Pulmonary artery endothelial cell (primary cell): ENCODE measurements around the gene ATP2B2. TPM values are rescaled to one million over a fixed set of nuclear protein-coding genes. Genes with fewer than 3 reads are reported as not detected.

Experiments used
- DNase-seq: peaks from one replicate; pipeline ENCODE4 v3.0.0-alpha.2; 2011; ENCODE audit warnings: low read depth, low spot score
- total RNA-seq: library from RNA; depleted of rRNA; stranded (reverse); fragments of >200 nt; gene quantifications from 2 replicates; pipeline ENCODE4 v1.2.3, GENCODE V29; 2014

The ATP2B2 gene
- total RNA-seq, 1 donor from 2014 or later = not detected

DNA sequence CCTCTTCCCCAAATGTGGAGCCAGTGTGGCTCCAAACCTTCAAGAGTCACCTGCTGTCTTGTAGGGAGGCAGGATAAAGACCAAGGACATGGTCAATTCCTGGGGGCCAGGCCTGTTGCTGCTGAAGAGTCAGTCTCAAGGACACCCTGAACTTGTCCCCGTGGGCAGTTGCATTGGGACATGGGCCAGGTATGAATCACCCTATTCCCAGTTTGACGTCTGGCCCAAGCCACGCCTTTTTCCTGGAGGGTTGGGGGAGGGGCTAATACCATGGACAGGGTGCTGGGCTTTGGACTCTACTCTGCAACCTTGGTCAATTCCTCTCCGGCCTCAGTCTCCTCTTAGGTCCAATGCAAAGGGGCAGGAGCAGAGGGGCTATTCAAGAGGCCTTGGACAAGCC lies 10.4 kb downstream of the ATP2B2 start:
- no peak for DNase-seq

DNA sequence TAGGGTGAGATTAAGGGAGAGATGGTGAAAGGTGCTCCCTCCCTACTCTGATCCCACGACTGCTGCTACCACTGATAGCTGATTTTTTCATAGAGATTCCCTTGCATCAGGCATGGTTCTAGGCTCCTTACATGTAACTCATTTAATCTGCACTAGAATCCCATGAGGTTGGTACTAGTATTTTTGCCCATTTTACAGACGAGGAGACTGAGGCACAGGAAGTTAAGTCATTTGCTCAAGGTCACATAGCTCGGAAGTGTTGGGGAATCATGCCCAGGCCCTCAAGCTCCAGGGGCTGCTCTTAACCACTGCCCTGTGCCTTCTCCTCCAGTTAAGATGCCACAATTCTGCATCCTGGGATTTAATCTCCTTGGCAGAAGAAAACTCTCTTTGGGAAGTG lies 11.2 kb downstream of the ATP2B2 start:
- no peak for DNase-seq

DNA sequence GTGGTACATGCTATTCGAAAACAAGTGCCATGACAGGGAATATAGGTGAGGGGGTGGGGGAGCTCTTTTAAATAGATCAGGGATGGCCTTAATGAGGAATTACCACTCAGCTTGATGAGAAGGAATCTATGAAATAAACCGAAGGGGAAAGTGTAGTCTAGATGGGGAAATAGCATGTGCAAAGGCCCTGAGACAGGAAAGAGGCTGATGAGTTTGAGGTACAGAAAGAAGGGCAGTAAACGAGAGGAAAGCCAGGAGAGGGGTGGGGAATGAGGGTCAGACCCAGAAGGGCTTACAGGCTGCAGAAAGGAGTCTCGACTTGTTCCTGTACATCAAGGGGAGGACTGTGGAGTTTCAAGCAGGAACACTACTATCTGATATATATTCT lies 12.2 kb downstream of the ATP2B2 start:
- DNase-seq = no peak

DNA sequence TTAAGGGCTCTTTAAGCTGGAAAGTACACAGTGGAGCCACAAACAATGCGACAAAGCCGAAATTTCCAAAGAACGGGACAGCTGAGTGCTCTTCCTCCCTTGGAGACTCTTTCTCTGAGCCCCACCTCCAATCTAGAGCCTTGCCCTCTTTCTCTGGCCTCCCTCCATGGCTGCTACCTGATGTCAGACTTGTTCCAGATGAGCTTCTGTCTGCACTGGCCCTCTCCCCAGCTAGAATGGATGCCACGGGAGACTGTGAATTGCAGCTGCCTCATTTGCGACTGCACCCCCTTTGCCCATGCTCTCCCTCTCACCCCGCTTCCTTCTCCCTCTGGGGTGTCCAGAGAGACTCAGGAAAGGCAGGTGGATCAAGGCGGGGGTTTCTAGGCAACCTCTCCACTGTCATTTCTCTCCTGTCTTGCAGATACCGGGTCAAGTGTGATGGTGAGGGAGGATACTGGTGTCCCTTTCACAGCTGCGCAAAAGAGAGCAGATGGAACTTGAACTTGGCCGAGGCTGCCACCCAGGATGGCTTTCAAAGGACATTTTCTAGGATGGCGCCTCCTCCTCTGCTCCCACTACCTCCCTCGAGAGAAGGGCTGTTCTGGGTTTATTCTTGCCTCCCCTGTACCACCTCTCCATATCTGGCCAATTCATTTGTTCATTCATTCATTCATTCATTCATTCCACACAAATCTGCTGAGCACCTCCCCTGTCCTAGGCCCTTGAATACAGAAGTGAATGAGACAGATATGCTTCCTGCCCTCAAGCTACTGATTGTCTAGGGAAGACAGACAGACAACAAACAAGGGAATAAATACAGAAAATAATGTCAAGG lies 12.8 kb downstream of the ATP2B2 start:
- no peak for DNase-seq

DNA sequence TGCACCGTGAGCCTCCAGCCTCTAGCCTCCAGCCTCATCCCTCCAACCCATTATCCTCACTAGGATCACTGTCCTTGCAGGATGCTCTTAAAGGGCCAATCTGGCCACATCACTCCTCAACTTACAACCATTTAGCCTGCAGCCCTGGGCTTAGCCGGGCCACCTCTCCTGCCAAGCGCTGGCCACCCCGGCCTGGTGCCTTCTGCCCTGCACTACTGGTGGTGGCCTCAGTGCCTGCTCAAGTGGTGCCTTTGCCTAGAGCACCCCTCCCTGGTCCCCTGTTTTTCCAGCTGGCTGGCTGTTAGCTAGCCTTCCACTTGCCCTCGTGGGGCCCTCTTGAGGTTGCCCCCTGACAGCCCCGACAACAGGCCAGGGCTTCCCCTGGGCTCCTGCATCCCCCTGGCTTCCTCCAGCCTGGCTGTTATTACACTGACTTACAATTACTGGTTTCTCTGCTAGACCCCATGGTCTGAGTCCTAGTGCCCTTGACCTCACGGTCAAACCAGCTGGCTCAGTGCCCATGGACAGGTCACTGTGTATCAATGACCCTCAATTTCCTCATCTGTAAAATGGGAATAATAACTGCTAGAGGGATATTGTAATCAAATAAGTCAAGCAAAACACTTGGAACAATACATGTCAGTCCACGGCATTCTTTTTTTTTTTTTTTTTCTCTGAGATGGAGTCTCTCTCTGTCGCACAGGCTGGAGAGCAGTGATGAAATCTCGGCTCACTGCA lies 15.5 kb downstream of the ATP2B2 start:
- DNase-seq = no peak

DNA sequence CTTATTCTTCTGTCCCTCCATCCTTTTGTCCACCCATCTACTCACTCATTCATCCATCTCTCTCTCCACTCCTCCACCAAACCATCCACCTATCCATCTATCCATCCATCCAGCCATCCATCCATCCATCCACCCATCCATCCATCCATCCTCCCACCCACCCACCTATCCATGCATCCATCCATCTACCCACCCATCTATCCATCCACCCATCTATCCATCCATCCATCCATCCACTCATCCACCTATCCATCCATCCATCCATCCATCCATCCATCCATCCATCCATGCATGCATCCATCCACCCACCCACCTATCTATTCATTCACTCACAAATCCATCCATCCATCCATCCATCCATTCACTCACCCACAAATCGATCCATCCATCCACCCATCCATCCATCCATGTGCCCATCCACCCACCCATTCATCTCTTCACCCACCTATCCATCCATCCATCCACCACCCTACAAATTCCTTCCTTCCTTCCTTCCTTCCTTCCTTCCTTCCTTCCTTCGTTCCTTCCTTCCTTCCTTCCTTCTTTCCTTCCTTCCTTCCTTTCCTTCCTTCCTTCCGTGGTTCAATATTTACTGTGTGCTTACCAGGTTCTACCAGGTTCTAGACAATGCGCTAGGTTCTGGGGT lies 17.3 kb downstream of the ATP2B2 start:
- DNase-seq = no peak

DNA sequence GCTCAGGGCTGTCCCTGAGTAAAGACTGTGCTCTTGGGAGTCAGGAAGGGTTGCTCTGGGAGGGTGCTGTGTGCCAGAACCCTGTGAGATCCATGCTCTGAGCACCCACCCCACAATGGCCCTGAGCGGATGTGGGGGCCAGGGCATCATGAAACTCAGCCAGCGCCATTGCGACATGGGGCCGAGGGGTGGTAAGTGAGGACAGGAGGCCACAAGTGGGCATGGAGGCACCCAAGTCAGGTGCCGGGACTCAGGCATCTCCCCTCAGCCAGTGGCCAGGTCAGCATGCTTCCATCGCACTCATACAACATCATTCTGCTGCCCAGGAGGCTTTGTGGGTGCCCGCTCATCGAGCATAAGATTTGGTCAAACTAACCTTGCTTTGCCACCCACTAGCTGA lies 19.6 kb downstream of the ATP2B2 start:
- DNase-seq = no peak

DNA sequence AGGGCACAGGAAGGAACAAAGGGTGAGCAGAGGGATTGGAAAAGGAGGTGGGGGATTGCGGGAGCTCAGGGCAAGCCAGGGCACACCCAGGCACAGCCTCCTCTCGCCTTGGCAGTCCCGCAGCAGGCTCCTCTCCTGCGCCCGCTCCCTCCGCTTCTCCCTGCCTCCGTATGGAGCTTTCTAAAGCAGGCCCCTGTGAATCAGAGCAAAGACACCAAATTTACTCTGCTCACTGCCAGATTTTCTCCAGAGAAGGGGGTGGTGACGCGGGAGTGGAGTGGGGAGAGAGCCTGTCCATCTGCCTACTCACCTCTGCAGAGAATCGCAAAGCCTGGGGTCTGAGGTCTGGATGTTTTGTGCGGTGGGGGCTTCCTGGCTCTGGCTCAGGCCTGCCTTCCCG lies 20.0 kb downstream of the ATP2B2 start:
- no peak for DNase-seq

DNA sequence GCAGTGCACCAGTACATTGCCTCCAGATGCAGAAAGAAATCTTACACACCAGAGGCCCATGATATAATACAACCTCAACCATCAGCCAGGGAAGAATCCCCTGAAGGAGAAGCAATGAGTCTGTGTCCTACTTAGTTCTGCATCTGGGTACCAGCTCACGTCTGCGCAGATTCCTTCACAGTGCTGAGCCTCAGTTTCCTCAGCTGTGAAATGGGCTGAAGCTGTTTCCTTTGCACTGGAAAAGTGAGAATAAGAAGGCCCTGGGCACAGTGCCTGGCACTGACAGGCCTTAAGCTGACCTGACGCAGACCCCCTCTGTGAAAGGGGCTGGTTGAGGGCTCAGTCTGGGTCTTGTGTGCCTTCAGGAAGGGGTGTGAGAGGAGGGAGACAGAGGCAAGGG lies 20.7 kb downstream of the ATP2B2 start:
- DNase-seq = no peak

DNA sequence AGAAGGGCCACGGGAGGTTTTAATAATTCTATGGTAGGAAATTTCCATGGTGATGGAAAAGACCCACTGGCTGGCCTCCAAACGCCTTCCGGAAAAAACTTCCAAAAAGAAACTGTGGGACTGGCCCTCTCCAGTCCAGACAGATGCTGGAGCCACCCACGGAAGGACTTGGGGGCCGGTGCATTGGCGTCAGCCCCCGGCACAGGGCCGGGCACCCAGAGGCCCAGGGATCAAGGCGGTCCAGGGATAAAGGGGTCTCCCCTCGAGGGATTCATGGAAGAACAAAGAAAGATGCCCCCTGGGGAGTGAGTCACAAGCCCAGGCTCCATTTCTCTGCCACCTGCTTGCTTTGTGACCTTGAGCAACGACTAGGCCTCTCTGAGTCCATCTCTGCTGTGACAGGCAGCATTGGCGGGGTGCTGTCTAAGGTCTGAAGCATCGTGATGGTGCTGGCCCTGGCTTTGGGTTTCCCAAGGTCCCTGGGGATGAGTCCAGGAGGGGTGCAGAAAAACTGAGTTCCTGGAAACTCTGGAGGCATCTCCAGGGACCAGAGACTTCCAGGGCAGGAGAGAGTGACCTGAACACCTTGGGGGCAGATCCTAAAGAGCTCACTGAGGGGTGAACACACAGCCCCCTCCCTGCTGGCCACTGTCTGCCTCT lies 21.6 kb downstream of the ATP2B2 start:
- DNase-seq = no peak

DNA sequence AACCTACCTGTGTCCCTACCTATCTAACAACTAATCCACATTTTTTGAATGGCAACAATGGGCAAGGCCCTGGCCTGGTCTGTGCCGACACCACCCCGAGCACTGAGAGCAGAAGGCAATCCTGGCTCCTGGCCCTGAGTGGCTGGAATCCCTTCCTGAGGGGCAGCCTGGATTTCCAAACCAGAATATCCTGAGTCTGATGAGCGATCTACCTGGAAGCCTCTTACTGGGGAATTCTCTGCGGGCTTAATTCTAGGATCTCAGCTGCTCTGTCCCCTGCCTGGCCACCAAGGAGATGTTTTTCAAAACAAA lies 22.1 kb downstream of the ATP2B2 start:
- no peak for DNase-seq

DNA sequence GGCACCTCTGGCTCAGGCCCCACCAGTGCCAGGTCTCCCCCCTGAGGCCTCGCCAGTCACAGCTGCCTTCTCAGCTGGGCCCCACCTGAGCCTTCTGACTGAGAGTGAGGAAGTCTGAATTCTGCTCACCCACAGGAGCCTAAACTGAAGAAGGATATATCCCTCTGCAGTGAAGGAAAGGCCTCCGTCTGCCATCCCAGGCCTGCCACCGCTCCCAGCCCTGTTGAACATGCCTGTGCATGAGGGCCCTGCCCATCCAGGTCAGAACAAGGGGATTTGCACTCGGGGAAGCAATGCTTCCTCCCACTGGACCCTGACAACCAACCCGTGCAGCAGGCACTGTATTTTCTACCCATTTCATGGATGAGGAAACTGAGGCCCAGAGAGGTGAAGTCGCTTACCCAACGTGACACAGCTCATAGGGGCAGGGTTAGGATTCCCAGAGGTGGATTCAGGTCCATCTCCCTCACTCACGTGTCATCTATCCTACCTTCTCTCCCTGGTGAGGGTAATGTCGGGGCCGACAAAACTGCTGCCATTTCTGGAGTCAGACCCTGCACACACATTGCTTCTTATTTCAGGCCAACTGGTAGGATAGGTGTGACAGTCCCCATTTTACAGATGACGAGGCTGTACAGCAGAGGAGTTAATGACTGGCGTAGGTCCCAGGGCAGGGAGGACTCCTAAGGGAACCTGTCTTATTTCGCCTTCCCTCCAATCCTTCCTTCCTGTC lies 22.6 kb downstream of the ATP2B2 start:
- DNase-seq = no peak

DNA sequence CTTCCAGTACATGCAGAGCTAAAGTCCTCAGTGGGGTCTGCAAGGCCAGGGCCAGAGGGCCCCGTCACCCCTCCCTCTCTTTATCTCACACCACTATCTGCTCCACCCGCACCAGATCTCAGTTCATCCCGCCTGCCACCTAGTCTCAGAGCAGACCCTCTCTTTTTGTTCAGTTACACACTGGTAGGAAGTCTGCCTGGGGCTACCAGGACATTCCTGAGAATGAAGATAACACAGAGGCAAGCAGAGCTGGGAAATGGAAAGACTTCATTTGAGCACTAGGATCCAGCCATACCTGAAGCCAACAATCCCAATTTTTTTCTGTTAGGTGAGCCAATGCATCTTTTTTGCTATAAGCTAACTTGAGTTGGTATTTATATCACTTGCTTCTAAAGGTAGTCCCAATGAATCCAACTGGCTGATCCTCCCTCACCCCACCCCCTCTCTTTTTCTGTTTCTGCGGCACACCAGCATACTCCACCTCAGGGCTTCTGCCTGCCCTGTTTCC lies 24.5 kb downstream of the ATP2B2 start:
- DNase-seq = no peak

DNA sequence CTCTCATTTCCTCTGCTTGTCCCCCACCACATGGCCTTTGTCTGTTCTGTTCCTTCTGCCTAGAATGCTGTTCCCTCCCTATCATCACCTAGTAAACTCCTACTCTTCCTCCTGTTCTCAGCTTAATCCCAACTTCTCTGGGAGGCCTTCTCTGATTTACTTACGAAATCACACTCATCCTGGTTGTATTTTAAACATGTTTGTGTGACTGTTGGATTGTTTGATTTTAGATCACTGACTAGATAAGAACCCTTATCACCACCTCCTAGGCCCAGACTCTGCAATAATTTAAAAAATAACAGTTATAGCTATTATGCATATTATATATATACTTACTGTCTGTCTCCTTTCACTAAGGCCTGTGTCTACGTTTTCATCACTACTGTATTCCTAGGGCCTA lies 26.1 kb downstream of the ATP2B2 start:
- no peak for DNase-seq

DNA sequence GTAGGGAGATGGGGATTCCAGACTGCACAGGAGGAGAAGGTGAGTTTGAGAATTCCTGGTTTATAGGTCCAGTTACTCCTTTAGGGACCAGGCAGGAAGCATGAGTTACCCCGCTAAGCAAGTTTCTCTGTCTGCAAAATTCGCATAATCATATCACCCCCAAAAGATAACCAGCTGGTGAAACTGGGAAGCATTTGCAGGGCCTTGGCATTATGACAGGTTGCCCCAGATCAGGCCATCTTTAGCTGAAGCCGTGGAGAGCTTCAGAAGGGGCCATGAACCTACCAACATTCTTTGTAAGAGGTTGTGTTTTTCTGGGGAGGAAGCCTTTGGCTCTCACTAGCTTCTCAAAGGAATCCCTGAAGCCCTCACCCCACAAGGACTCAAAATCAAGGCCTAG lies 29.4 kb downstream of the ATP2B2 start:
- DNase-seq = no peak

DNA sequence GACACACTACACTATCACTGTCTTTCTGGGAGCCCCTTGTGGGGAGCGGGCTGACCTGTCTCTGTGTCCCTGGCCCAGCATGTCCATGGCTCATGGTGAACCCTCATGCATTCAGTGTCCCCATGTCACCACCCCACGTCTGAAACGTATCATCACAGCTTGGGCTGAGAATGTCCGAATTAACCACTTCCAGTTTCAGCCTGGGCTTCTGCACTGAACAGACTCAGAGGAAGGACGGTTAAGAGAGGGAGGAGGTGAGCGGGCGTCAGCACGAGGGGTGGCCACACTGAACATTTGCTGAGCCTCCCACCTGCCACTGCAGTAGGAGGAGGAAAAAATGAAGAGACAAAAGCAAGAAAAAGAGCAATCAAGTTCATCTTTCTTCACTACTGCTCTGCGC lies 30.5 kb downstream of the ATP2B2 start:
- DNase-seq = no peak

DNA sequence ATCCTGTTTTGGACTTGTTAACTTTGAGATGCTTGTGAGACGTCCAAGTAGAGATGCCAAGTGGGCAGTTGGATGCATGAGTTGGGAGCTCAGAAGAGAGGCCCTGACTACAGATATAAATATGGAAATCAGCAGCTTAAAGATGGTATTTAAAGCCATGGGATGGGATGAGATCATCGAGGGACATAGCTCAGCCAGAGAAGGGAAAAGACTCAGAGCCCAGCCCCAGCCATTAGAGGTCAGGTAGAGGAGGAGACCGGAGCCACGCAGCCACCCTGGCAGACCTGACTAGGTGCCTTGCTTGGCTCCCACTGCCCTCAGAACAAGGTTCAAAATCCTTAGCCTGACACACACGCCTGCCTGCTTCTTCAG lies 31.1 kb downstream of the ATP2B2 start:
- DNase-seq = no peak

DNA sequence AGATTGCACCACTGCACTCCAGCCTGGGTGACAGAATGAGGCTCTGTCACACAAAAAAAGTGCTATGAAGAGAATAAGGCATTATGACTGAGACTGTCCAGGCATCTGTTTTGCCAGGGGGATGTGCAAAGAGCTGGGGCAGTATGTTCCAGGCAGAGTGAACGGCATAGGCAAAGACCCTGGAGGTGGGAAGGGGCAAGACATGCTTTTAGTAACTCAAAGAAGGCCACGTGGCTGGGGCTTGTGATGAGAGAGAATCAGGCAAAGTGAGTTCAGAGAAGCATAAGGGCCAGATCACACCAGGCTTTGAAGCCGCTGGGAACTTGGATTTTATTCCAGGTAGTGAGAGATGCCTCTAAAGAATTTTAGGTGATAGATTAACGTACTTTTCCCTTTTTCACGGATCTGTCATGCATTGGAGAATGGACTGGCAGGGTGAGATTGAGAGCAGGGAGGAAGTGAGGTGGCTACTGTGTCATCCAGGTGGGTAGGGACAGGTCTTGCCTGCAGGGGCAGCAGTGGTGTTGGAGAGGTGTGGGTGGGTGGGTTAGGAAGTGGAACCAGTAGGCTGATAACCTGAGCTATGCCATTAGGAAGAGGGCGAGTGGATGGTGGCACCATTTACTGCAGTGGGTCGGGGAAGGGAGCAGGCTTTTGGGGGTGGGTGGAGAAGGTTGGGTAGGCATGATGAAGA lies 31.7 kb downstream of the ATP2B2 start:
- no peak for DNase-seq

DNA sequence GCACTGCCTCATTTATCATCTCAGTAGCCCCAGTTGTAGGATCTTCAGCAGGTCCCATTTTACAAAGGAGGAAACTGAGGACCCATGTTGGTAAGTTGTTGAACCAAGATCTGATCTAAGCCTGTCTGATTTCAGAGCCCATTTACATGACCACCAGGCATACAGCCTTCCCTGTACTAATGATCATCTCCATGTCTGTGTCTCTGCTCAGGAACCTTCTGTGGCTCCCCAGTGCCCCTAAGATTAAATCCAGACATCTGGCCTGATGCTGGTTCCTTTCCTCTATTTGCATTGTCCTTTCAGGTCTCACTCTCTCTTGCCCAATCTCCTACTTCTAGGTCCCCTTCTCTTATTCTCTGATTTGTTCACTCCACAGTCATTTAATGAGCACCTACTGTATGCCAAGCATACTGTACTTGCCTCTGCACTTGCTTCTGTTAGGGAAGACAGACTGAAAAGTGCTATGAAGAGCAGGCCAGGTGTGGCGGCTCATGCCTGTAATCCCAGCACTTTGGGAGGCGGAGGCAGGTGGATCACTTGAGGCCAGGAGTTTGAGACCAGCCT lies 32.4 kb downstream of the ATP2B2 start:
- DNase-seq = no peak

DNA sequence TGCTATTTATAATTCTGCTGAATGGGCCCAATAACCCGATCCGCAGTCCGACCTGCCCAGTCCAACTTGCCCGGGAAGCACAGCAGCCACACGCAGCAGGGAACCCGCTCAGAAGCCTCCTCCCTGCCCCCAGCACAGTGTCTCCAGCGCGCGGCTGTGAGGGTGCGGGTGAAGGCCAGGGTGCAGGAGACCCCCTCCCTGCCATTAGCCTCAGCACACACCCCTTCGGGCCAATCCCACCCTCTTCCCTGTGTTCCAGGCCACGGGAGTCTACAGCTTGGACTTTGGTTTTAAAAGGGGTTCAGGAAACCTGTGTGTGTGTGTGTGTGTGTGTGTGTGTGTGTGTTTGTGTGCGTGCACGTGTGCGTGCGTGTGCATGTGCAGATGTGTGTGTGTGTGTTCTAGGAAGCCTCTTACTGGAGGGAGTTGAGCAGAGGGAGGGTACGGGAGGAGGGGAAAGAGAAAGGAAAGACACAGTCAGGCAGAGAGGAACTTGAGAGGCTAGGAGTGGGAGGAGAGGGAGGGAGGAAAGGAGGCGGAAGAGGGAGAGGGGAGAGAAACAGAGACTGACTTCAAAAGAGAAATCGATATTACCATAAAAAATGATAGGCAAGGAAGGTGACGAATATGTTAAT lies 34.2 kb downstream of the ATP2B2 start:
- DNase-seq = no peak
